GM23338 (cell line): Measurements from ENCODE around the gene RFC5. TPM values are rescaled to one million over a fixed set of nuclear protein-coding genes. Genes with fewer than 3 reads are reported as not detected.
A peak's percentile ranks its signal among the peaks of the same experiment; 100 is the strongest.
"Not testable (repeated sequence)": the region's sequence is repeated elsewhere in the genome, so short reads cannot be mapped to it uniquely, and the experiment has no call there.

Experiments used
- ATAC-seq: fragments of 200-7000 bp; cut with Tn5 transposase; 3 replicates; pipeline ENCODE4 v1.9.1; 2020
- DNase-seq: peaks from one replicate; pipeline ENCODE4 v3.0.0-alpha.2; 2015; ENCODE audit warnings: low spot score
- H2AFZ ChIP-seq: fragments of 200-600 bp; sonication (generic); 2 replicates; pipeline ENCODE4 v1.8.0; 2016; ENCODE audit warnings: antibody characterized with exemption, mild to moderate bottlenecking, moderate library complexity
- H3F3A ChIP-seq: fragments of 200-600 bp; sonication (generic); replicated peaks from 2 replicates; pipeline ENCODE4 v1.8.0; 2017; ENCODE audit warnings: antibody characterized with exemption, mixed run types, low read depth
- H3K27ac ChIP-seq: fragments of 200-600 bp; sonication (generic); 2 replicates; pipeline ENCODE4 v1.6.1; 2016; ENCODE audit warnings: low read depth
- H3K27me3 ChIP-seq: fragments of 200-600 bp; sonication (generic); 2 replicates; pipeline ENCODE4 v1.8.0; 2016; ENCODE audit warnings: mild to moderate bottlenecking, mixed run types, moderate library complexity; ENCODE audit not compliant: insufficient read depth
- H3K36me3 ChIP-seq: fragments of 200-600 bp; sonication (generic); 2 replicates; pipeline ENCODE4 v1.8.0; 2016; ENCODE audit warnings: mild to moderate bottlenecking; ENCODE audit not compliant: insufficient read depth
- H3K4me1 ChIP-seq: fragments of 200-600 bp; sonication (generic); 2 replicates; pipeline ENCODE4 v1.8.0; 2016; ENCODE audit warnings: mild to moderate bottlenecking, moderate library complexity; ENCODE audit not compliant: insufficient read depth
- H3K4me2 ChIP-seq: fragments of 200-600 bp; sonication (generic); 2 replicates; pipeline ENCODE4 v1.7.1; 2017; ENCODE audit warnings: mixed run types
- H3K4me3 ChIP-seq: fragments of 200-600 bp; sonication (generic); 2 replicates; pipeline ENCODE4 v1.6.1; 2016; ENCODE audit warnings: mixed run types
- H3K79me2 ChIP-seq: fragments of 200-600 bp; sonication (generic); replicated peaks from 2 replicates; pipeline ENCODE4 v1.8.0; 2017; ENCODE audit warnings: mild to moderate bottlenecking; ENCODE audit not compliant: insufficient read depth
- H3K9me2 ChIP-seq: fragments of 200-600 bp; sonication (generic); 2 replicates; pipeline ENCODE4 v1.8.0; 2017; ENCODE audit not compliant: insufficient read depth
- H4K20me1 ChIP-seq: fragments of 200-600 bp; sonication (generic); replicated peaks from 2 replicates; pipeline ENCODE4 v1.8.0; 2017; ENCODE audit warnings: mild to moderate bottlenecking; ENCODE audit not compliant: insufficient read depth
- H3K27ac Mint-ChIP-seq: 2 replicates; pipeline ENCODE4 v1.8.0; 2020; ENCODE audit warnings: inconsistent platforms, mild to moderate bottlenecking, moderate library complexity, mixed read lengths
- H3K27me3 Mint-ChIP-seq: 3 replicates; pipeline ENCODE4 v1.8.0; 2022; ENCODE audit warnings: low read depth, mild to moderate bottlenecking, moderate library complexity, mixed read lengths, inconsistent platforms; ENCODE audit not compliant: insufficient read depth, poor library complexity
- H3K36me3 Mint-ChIP-seq: 3 replicates; pipeline ENCODE4 v1.8.0; 2021; ENCODE audit warnings: low read depth, mild to moderate bottlenecking, inconsistent platforms, moderate library complexity, mixed read lengths
- H3K4me1 Mint-ChIP-seq: 3 replicates; pipeline ENCODE4 v1.8.0; 2020; ENCODE audit warnings: mild to moderate bottlenecking, inconsistent platforms, mixed read lengths
- H3K4me3 Mint-ChIP-seq: 3 replicates; pipeline ENCODE4 v1.8.0; 2021; ENCODE audit warnings: moderate library complexity, mild to moderate bottlenecking, inconsistent platforms, mixed read lengths
- H3K9me3 Mint-ChIP-seq: 3 replicates; pipeline ENCODE4 v1.8.0; 2020; ENCODE audit warnings: moderate library complexity, mild to moderate bottlenecking, inconsistent platforms, mixed read lengths
- CREB1 ChIP-seq: fragments of 250-450 bp; sonication (Bioruptor Pico); IDR thresholded peaks from 2 replicates; pipeline ENCODE4 v1.5.0; 2020; ENCODE audit warnings: low read depth, mild to moderate bottlenecking, moderate library complexity
- CTCF ChIP-seq, 2 experiments: fragments of 200-600 bp in 1 of 2; sonication (generic) in 1 of 2; conservative IDR thresholded peaks; 2 replicates each; pipeline versions ENCODE4 v1.5.1 to v1.6.1; 2016 to 2017; ENCODE audit warnings: antibody characterized with exemption in 2 of 2, low read depth in 2 of 2, mild to moderate bottlenecking in 2 of 2, moderate library complexity in 1 of 2
- ETS1 ChIP-seq: IDR thresholded peaks from 2 replicates; pipeline ENCODE4 v1.6.1; 2016; ENCODE audit warnings: antibody characterized with exemption
- NANOG ChIP-seq: IDR thresholded peaks from 2 replicates; pipeline ENCODE4 v1.6.1; 2016; ENCODE audit warnings: antibody characterized with exemption, borderline replicate concordance
- POLR2AphosphoS5 ChIP-seq: IDR thresholded peaks from 2 replicates; pipeline ENCODE4 v1.6.1; 2016; ENCODE audit warnings: antibody characterized with exemption, low read depth
- ZNF331 ChIP-seq: fragments of 250-450 bp; sonication (Bioruptor Pico); IDR thresholded peaks from 2 replicates; pipeline ENCODE4 v1.5.0; 2020; ENCODE audit warnings: low read depth, mild to moderate bottlenecking, moderate library complexity
- ZNF462 ChIP-seq: fragments of 250-450 bp; sonication (Bioruptor Pico); IDR thresholded peaks from 2 replicates; pipeline ENCODE4 v1.5.0; 2020; ENCODE audit warnings: mild to moderate bottlenecking, moderate library complexity
- polyA plus RNA-seq: library from polyadenylated mRNA; unstranded; fragments of >200 nt; fragmentation: Nextera tagmentation; extraction: Ambion mirVana; gene quantifications from 2 replicates; pipeline ENCODE4 v1.2.1, GENCODE V29; 2016
- total RNA-seq: library from RNA; depleted of rRNA; stranded (reverse); fragments of >200 nt; shearing (Covaris generic); gene quantifications from 2 replicates; pipeline ENCODE4 v1.2.3, GENCODE V29; 2014

Gene RFC5
- total and polyA plus RNA-seq, 2 experiments from 2014 or later, result 35.0 to 53.2 TPM

GRCh38 chr12:118017926-118018325, 1.4 kb downstream of the RFC5 start (continued):
- TF ChIP-seq ZNF331 (CRISPR knock-in tag) (no peak), ZNF462 (no peak), POLR2AphosphoS5 (no peak), CREB1 (CRISPR knock-in tag) (no peak), NANOG (no peak), ETS1 (no peak)

- ATAC-seq (no peak), DNase-seq (no peak)
- Histone ChIP-seq H3K4me1 (peaks cover 13% of the 10 kb centered on the region), H3K4me2 (no peak overlapping the region), H3K79me2 (peaks cover 27% of the 10 kb centered on the region), H4K20me1 (peaks cover 5% of the 10 kb centered on the region), H3K36me3 (peaks cover 31% of the 10 kb centered on the region), H3K9me2 (no peaks in the 10 kb centered on the region), H2AFZ (no peak overlapping the region), H3K27me3 (no peaks in the 10 kb centered on the region), H3K4me3 (no peak overlapping the region), H3F3A (0 out of 2 replicates have a peak, but pooled peaks cover 5% of the 10 kb centered on the region), H3K27ac (no peak overlapping the region)
- no peak for TF ChIP-seq CTCF (conservative IDR thresholded peaks at IDR 0.05; ENCODE audit: low read depth in 2 of 2)
- H3K36me3 Mint-ChIP-seq, result peaks cover 64% of the 10 kb centered on the region
- no peak overlapping the region for H3K4me3 Mint-ChIP-seq
- H3K27me3 Mint-ChIP-seq, result peaks cover 20% of the 10 kb centered on the region
- H3K27ac Mint-ChIP-seq, result no peak overlapping the region
- peaks cover 20% of the 10 kb centered on the region for H3K4me1 Mint-ChIP-seq
- H3K9me3 Mint-ChIP-seq, result no peaks in the 10 kb centered on the region
Measured at GRCh38 chr12:118020036-118020435, 3.5 kb downstream of the RFC5 start.

- not testable (repeated sequence) for H3K4me3 Mint-ChIP-seq
Measured at GRCh38 chr12:118022097-118022727, 5.7 kb downstream of the RFC5 start.

More at GRCh38 chr12:118022097-118022727, 5.7 kb downstream of the RFC5 start:
- H3K9me3 Mint-ChIP-seq, H3K27me3 ChIP-seq, H3K4me2 ChIP-seq, ATAC-seq, H3F3A ChIP-seq, H3K27ac ChIP-seq, H2AFZ ChIP-seq, H3K4me3 ChIP-seq, H4K20me1 ChIP-seq, H3K9me2 ChIP-seq, DNase-seq, H3K4me1 ChIP-seq: not testable (repeated sequence)
- Mint-ChIP-seq H3K27me3 (peaks cover 12% of the 10 kb centered on the region), H3K4me1 (peaks cover 13% of the 10 kb centered on the region), H3K36me3 (peaks cover 83% of the 10 kb centered on the region), H3K27ac (peak overlapping the region; percentile 52)
- H3K36me3 ChIP-seq, result peaks cover 46% of the 10 kb centered on the region
- peaks cover 24% of the 10 kb centered on the region for H3K79me2 ChIP-seq
